SK-N-MC (cell line): ENCODE data around the gene GMDS.

ENCODE experiments used
- EZH2 ChIP-seq: fragments of 200-600 bp; sonication (generic); IDR thresholded peaks from one replicate; pipeline ENCODE4 v1.6.1; 2017; ENCODE audit warnings: antibody characterized with exemption
- FOXP2 ChIP-seq: optimal IDR thresholded peaks from 2 replicates; pipeline ENCODE3; 2011; ENCODE audit warnings: mild to moderate bottlenecking, moderate library complexity; ENCODE audit not compliant: insufficient read depth; ENCODE audit errors: extremely low read length, control extremely low read depth
- POLR2AphosphoS5 ChIP-seq: IDR thresholded peaks from 2 replicates; pipeline ENCODE4 v1.6.1; 2012; ENCODE audit warnings: mild to moderate bottlenecking, low read depth, low read length, borderline replicate concordance

- TF ChIP-seq POLR2AphosphoS5 = no peak
- no peak for TF ChIP-seq EZH2
- TF ChIP-seq FOXP2 = no peak
Measured at GRCh38 chr6:1595271-1596087, 649.9 kb downstream of the GMDS start.
